Stimulated activated CD8-positive, alpha-beta memory T cell treated with anti-CD3 and anti-CD28 coated beads, Interleukin-2, amount 100 ng/mL, for 48 hours (primary cell): ENCODE results near the gene PRKCA.
"Not testable (repeated sequence)": the region's sequence is repeated elsewhere in the genome, so short reads cannot be mapped to it uniquely, and the experiment has no call there.

ENCODE experiments used
- DNase-seq, 2 donors: peaks; one replicate each; pipeline ENCODE4 v3.0.0-alpha.2; 2020; ENCODE audit warnings: low read depth in 2 of 2

The PRKCA gene

GRCh38 chr17:66465701-66466100 is 163.3 kb downstream of the PRKCA start:
- no peak for DNase-seq

- DNase-seq, result no peak
Measured at GRCh38 chr17:66466106-66466820, 163.8 kb downstream of the PRKCA start.

- DNase-seq, result peak in 1 of 2 donors; percentile 33
Measured at GRCh38 chr17:66466840-66467367, 164.5 kb downstream of the PRKCA start.

GRCh38 chr17:66467766-66468165 is 165.4 kb downstream of the PRKCA start:
- DNase-seq, result no peak

- DNase-seq, result no peak
Measured at GRCh38 chr17:66468241-66469087, 166.1 kb downstream of the PRKCA start.

GRCh38 chr17:66469088-66469442 is 166.7 kb downstream of the PRKCA start:
- no peak for DNase-seq

- no peak for DNase-seq
Measured at GRCh38 chr17:66469461-66469860, 167.0 kb downstream of the PRKCA start.

- no peak for DNase-seq
Measured at GRCh38 chr17:66469890-66470289, 167.5 kb downstream of the PRKCA start.

GRCh38 chr17:66472123-66472522 is 169.7 kb downstream of the PRKCA start:
- DNase-seq, result no peak

GRCh38 chr17:66474258-66474657 is 171.8 kb downstream of the PRKCA start:
- DNase-seq, result no peak

- no peak for DNase-seq
Measured at GRCh38 chr17:66474806-66475497, 172.5 kb downstream of the PRKCA start.

GRCh38 chr17:66476014-66476413 is 173.6 kb downstream of the PRKCA start:
- no peak for DNase-seq

GRCh38 chr17:66477615-66478283 is 175.3 kb downstream of the PRKCA start:
- DNase-seq, result no peak

- not testable (repeated sequence) for DNase-seq
Measured at GRCh38 chr17:66479230-66479889, 176.9 kb downstream of the PRKCA start.

- no peak for DNase-seq
Measured at GRCh38 chr17:66480243-66480642, 177.8 kb downstream of the PRKCA start.

GRCh38 chr17:66480802-66481201 is 178.4 kb downstream of the PRKCA start:
- DNase-seq, result no peak

- DNase-seq, result no peak
Measured at GRCh38 chr17:66481271-66481670, 178.9 kb downstream of the PRKCA start.

- no peak for DNase-seq
Measured at GRCh38 chr17:66483906-66484305, 181.5 kb downstream of the PRKCA start.

- DNase-seq, result no peak
Measured at GRCh38 chr17:66485309-66485947, 183.0 kb downstream of the PRKCA start.

GRCh38 chr17:66487121-66487520 is 184.7 kb downstream of the PRKCA start:
- DNase-seq, result no peak
